H1 (cell line): ENCODE data around the gene NAXE. TPM values are rescaled to one million over a fixed set of nuclear protein-coding genes. Genes with fewer than 3 reads are reported as not detected.

Experiments
- ATF2 ChIP-seq: IDR thresholded peaks from 2 replicates; pipeline ENCODE4 v1.6.1; 2012; ENCODE audit warnings: low read length, inconsistent platforms
- FOSL1 ChIP-seq: IDR thresholded peaks from 2 replicates; pipeline ENCODE4 v1.6.1; 2011; ENCODE audit warnings: mild to moderate bottlenecking, low read depth, low read length, moderate library complexity; ENCODE audit not compliant: insufficient read depth
- KDM5A ChIP-seq: fragments of 200-600 bp; IDR thresholded peaks from 2 replicates; pipeline ENCODE4 v1.7.1; 2012; ENCODE audit warnings: mild to moderate bottlenecking, low read length, inconsistent platforms, mixed read lengths
- RFX5 ChIP-seq: IDR thresholded peaks from 2 replicates; pipeline ENCODE4 v1.6.1; 2011; ENCODE audit warnings: low read depth, low read length, improper control_type of control experiment, borderline replicate concordance
- SIN3A ChIP-seq, 2 experiments: IDR thresholded peaks in 1 of 2; conservative IDR thresholded peaks in 1 of 2; 2 replicates each; pipeline ENCODE4 v1.6.1; 2011 to 2012; ENCODE audit warnings: low read length in 2 of 2, improper control_type of control experiment in 1 of 2, low read depth in 1 of 2, mild to moderate bottlenecking in 1 of 2
- TBP ChIP-seq: IDR thresholded peaks from 2 replicates; pipeline ENCODE4 v1.6.1; 2011; ENCODE audit warnings: low read depth, low read length, improper control_type of control experiment
- TEAD4 ChIP-seq: IDR thresholded peaks from 2 replicates; pipeline ENCODE4 v1.6.1; 2012; ENCODE audit warnings: low read depth, low read length, inconsistent platforms, mixed read lengths
- polyA plus RNA-seq, 7 experiments: library from polyadenylated mRNA; depleted of rRNA in 3 of 7; stranded (reverse) in 5 of 7; unstranded in 2 of 7; fragments of >200 nt in 5 of 7; fragments of 200-250 nt in 2 of 7; gene quantifications; 1 replicate in 5 of 7; 2 replicates in 1 of 7; 4 replicates in 1 of 7; pipeline versions ENCODE4 v1.2.1 to v1.2.3, GENCODE V29; 2011 to 2013; ENCODE audit warnings: missing spikeins in 2 of 7, mixed read lengths in 2 of 7
- total RNA-seq: library from RNA; stranded (reverse); fragmentation: NEBNext Ultra II Directional; extraction: Animal tissue kit (Norgen Biotek cat#: 25700); gene quantifications from 2 replicates; pipeline ENCODE4 v1.2.1, GENCODE V29; 2021

NAXE gene
- total and polyA plus RNA-seq, 2 of the 8 experiments (the other 6 are each of a cell fraction or from before 2014, with no cell fraction given) = 73.1 to 74.3 TPM

DNA sequence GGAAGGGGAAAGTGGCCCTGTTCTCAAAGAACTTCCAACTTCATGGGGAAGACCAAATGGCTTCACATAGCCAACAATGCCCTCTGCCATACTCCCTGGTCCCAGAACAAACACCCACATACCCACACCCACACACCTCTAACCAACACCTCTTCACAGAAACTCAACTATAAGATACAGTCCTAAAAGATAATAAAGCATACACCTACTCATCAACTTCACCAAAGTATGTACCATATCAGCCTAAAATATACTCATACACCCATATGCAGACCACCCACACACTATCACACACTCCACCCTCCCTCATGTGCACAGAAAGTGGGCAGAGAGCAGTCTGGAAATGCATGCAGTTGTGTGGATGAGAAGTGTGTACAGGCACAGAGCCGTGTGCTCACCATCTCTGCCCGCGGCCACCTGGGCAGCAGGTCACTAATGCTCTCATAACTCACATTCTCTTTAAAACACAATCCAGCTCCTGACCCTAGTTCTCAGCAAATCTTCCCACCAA, 46.9 kb upstream of the NAXE start (continued):
- TF ChIP-seq TEAD4 (no peak), TBP (no peak), FOSL1 (no peak), SIN3A (conservative IDR thresholded peaks at IDR 0.05 in 1 of 2, IDR thresholded peaks at IDR 0.05 in 1 of 2; ENCODE audit: low read depth in 1 of 2, low read length in 2 of 2) (no peak), RFX5 (no peak), KDM5A (no peak), ATF2 (no peak)
